Measurements from ENCODE around the gene SNAI3. TPM values are rescaled to one million over a fixed set of nuclear protein-coding genes. Genes with fewer than 3 reads are reported as not detected.
A peak's percentile ranks its signal among the peaks of the same experiment; 100 is the strongest.

Gene SNAI3
- total RNA-seq, 2 donors from 2014 or later = 0.42 to 1.2 TPM

DNA sequence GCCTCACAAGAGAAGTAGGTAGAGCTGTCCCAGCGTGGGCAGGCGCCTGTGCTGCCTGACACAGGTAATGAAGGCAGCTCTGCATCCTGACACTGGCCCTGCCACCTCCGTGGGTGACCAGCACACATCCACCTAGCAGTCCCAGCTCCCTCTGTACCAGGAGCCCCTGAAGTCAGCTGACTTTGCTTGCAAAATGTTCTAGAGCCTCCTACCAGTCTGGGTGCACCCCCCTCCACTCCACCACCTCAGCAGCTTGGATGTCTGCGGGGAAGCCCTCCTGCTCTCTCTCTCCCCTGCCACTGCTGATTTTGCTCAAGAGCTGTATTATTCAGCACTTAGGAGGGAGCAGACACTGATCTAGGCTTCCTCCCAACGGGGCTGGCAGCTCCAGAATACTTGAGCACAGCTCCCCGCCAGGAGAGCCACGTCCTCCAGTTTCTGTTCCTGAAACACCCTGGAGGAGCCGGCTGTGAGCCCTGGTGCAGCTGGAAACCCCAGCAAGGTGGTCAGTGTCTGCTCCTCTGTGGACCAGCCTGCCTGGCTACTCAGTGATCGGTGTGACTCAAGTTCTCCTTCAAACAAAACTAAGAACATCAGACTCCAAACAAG is 18.9 kb upstream of the SNAI3 start:
- H3K4me3 Mint-ChIP-seq = peak overlapping the region; percentile 86
- peak overlapping the region; percentile 85 to 91 for H3K27ac Mint-ChIP-seq
- H3K27me3 Mint-ChIP-seq = no peaks in the 10 kb centered on the region
- H3K4me1 Mint-ChIP-seq (ENCODE audit: low read depth in 2 of 2) = peaks cover 50 to 54% of the 10 kb centered on the region in 2 donors
- no peak for ATAC-seq
- no peaks in the 10 kb centered on the region for H3K36me3 Mint-ChIP-seq
- DNase-seq (ENCODE audit: low spot score) = no peak
- no peaks in the 10 kb centered on the region for H3K9me3 Mint-ChIP-seq

DNA sequence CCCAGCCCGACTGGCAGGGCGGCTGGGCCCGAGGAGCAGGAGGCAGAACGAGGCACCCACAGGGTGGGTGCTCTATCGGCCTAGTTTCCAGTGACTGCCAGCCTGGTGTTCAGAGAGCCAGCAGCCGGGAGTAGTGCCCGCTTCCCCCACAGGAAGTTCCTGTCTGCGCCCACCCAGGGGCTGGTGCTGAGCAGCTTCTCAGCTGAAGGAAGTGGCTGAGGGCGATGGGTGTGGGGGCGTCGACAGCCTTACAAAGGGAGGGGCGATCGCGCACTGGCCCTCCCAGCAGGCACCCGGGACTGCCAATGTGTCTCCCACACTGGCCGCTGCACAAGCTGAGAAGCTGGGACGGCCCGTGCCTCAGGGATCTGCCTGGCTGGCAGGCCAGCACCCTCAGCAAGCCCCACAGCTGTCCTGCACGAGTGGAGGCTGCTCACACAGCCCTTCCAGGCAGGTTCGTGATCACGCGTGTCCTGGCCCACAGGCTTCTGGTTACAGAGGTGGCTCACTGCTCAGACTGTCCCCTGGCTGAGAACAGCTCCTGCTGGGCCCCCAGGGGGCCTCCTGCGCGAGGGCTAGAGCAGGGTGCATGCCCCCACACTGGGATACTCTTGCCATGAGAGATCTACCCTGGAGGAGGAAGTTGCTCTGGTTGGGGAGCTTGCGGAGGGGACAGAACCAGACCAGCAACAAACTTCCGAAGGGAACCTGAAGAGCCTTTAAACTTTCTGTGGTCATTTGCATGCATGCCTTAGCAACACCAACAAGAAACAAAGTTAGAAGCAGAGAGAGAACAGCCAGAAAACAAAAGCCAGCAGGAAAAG is 17.4 kb upstream of the SNAI3 start:
- DNase-seq (ENCODE audit: low spot score) (peak; percentile 85), ATAC-seq (peak; percentile 37 to 41)
- Mint-ChIP-seq H3K27me3 (no peaks in the 10 kb centered on the region), H3K4me3 (peak overlapping the region; percentile 86), H3K27ac (peak overlapping the region; percentile 75 to 85), H3K4me1 (ENCODE audit: low read depth in 2 of 2) (peaks cover 57 to 61% of the 10 kb centered on the region in 2 donors), H3K36me3 (no peaks in the 10 kb centered on the region), H3K9me3 (no peaks in the 10 kb centered on the region)

DNA sequence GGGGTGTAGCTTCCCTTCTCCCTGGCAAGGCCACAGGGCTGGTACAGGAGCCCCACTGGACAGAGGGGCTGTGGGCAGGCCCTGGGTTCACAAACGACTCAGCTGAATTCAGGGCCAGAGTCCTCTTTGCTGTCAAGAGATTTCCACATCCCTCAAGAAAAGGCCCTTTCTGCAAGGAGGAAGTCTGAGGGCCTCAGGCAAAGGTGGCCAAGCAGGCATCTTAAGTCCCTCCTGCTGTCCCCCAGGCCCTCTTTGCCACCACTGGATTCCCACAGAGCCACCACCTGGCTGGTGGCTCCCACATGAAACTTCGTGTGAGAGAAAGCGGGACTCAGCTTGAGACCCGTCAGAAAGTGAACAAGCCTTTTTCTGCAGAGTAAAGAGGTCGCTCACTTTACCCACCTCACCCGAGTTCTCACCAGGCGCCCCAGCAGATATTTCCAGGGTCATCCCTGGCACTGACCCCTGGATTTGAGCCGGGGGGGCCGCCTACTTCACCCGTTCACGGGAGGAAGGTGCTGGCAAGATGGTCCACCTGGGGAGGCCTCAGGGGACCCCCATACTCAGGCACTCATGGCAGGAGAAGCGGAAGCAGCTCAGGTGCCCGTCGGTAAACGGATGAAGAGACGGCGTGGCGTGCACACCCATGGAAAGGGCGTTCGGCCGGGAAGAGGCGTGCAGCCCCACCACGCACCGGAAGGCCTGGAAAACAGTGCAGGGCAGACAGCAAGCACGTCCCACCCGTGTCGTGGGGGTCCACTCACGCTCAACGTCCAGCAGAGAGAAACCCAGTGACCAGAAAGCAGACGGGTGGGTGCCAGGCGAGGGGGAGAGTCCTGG is 16.3 kb upstream of the SNAI3 start:
- Mint-ChIP-seq H3K4me3 (peak overlapping the region; percentile 86), H3K4me1 (ENCODE audit: low read depth in 2 of 2) (peaks cover 58 to 61% of the 10 kb centered on the region in 2 donors), H3K27ac (peak overlapping the region; percentile 75 to 85), H3K27me3 (no peaks in the 10 kb centered on the region), H3K36me3 (no peaks in the 10 kb centered on the region), H3K9me3 (no peaks in the 10 kb centered on the region)
- ATAC-seq = no peak
- DNase-seq (ENCODE audit: low spot score) = no peak

- Mint-ChIP-seq H3K27ac (peak overlapping the region; percentile 75 to 85), H3K4me3 (peak overlapping the region; percentile 86), H3K27me3 (no peaks in the 10 kb centered on the region), H3K36me3 (no peaks in the 10 kb centered on the region), H3K9me3 (no peaks in the 10 kb centered on the region), H3K4me1 (ENCODE audit: low read depth in 2 of 2) (peaks cover 51 to 53% of the 10 kb centered on the region in 2 donors)
- ATAC-seq = no peak
- DNase-seq (ENCODE audit: low spot score) = no peak
Measured at GRCh38 chr16:88701581-88702370, 15.5 kb upstream of the SNAI3 start.

DNA sequence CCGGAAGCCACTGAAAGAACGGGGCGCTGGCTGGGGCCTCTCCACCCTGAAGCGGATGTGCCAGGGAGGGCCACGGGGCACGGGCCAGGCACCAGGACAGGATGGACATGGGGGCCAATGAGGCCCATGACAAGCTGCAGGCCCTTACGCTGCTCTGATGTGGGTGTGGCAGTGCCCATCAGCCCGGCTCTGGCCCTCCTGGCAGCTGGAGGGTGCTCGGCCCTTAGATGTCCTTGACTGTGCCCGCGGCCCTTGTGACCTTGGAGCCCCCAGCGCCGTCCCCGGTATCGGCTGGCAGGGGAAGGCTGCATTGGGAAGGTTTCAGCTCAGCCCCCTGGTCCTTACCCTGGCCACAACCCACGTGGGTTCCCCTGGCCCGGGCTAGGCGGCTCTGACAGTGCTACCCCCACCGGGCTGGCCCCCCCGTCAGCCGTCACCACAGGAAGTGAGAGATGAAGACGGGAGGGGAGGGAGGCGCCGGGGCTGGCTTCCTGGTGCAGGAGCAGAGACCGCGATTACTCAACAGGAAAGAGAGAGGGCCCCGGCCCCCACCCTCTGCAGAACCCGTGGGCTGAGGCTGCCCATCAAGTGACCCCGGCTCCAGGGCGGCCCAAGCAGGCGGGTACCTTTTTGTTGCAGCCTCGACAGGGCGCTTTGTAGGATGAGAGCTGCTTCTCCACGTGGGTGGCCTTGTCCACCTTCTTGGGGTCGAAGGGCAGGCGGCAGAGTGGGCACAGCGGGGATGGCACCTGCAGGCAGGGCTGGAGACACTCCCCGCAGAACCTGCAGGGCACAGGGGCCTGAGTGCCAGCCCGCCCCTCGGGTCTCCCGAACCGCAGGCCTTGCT is 14.6 kb upstream of the SNAI3 start:
- no peaks in the 10 kb centered on the region for H3K27me3 Mint-ChIP-seq
- peak overlapping the region; percentile 78 for H3K4me3 Mint-ChIP-seq

GRCh38 chr16:88700322-88700635 is 14.0 kb upstream of the SNAI3 start:
- Mint-ChIP-seq H3K36me3 (no peaks in the 10 kb centered on the region), H3K9me3 (no peaks in the 10 kb centered on the region), H3K4me3 (peak overlapping the region; percentile 78), H3K4me1 (ENCODE audit: low read depth in 2 of 2) (peaks cover 48 to 50% of the 10 kb centered on the region in 2 donors), H3K27ac (peak overlapping the region; percentile 75 to 85), H3K27me3 (no peaks in the 10 kb centered on the region)
- ATAC-seq = no peak
- DNase-seq (ENCODE audit: low spot score) = no peak

More for the DNA sequence above, 14.6 kb upstream of the SNAI3 start:
- Mint-ChIP-seq H3K9me3 (no peaks in the 10 kb centered on the region), H3K36me3 (no peaks in the 10 kb centered on the region), H3K4me1 (ENCODE audit: low read depth in 2 of 2) (peaks cover 51 to 53% of the 10 kb centered on the region in 2 donors), H3K27ac (peak overlapping the region; percentile 75 to 85)
- ATAC-seq = peak; percentile 90 to 93
- peak; percentile 99 for DNase-seq (ENCODE audit: low spot score)

- ATAC-seq (no peak), DNase-seq (ENCODE audit: low spot score) (no peak)
- H3K4me3 Mint-ChIP-seq = no peak overlapping the region
- no peaks in the 10 kb centered on the region for H3K9me3 Mint-ChIP-seq
- H3K27me3 Mint-ChIP-seq = no peaks in the 10 kb centered on the region
- H3K27ac Mint-ChIP-seq = no peak overlapping the region
- H3K4me1 Mint-ChIP-seq (ENCODE audit: low read depth in 2 of 2) = peaks cover 41 to 43% of the 10 kb centered on the region in 2 donors
- no peaks in the 10 kb centered on the region for H3K36me3 Mint-ChIP-seq
Measured at GRCh38 chr16:88699180-88699579, 12.9 kb upstream of the SNAI3 start.

DNA sequence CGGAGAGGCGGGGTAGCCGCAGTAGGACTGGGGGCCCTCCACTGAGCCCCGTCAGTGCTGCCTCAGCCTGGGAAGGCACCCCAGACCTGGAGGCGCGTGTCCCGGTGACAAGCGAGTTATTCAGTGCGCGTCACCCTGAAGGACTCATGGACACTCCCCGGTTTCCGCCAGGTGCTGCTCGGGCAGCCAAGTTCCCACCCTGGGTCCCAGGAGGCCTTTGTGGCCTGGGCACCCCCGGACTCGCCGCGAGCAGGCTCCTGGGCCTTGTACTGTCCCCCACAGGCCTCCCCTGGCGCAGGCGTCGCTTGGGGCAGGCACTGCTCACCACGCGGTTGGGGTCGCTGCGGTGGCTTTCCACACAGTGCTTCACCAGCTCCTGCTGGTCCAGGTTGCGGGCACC is 12.3 kb upstream of the SNAI3 start:
- Mint-ChIP-seq H3K4me3 (no peak overlapping the region), H3K27ac (no peak overlapping the region), H3K36me3 (no peaks in the 10 kb centered on the region), H3K27me3 (no peaks in the 10 kb centered on the region), H3K9me3 (no peaks in the 10 kb centered on the region), H3K4me1 (ENCODE audit: low read depth in 2 of 2) (peaks cover 35 to 38% of the 10 kb centered on the region in 2 donors)
- DNase-seq (ENCODE audit: low spot score) (no peak), ATAC-seq (no peak)

DNA sequence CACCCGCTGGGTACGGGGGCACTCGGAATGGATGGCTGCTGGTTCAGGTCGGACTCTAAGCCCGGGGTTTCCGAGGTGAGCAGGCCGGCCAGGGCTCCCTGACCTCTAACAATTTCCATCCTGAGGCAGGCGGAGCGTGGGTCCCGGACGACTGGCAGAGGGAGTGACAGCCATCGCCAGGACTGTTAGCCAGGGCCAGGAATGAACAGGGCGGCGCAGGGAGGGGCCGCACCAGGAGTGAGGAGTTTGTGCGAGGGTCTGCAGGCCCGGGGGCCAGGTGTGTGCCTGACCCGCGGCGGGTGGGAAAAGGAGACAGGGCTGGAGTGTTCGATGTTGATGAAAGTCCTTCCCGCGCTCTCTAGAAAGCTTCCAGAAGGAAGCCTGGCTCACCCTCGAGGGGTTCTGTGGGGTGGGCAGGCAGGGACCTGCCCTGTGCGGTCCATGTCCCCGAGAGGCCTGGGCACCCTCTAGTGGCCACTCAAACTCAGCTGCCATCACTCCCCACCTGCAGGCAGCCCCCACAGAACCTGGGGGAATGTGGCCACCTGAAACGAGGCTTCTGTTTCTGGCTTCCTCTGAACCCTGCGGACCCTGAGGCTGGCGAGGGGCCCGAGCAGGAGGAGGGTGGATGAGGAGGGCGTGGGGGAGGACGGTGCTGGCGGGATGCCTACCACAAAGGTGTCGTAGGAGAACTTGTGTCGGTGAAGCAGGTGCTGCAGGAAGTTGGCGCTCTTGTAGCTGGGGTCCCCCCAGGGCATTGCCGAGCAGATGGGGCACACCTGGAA is 11.7 kb upstream of the SNAI3 start:
- Mint-ChIP-seq H3K27me3 (no peaks in the 10 kb centered on the region), H3K36me3 (no peaks in the 10 kb centered on the region), H3K4me1 (ENCODE audit: low read depth in 2 of 2) (peaks cover 31 to 35% of the 10 kb centered on the region in 2 donors), H3K9me3 (no peaks in the 10 kb centered on the region), H3K4me3 (no peak overlapping the region), H3K27ac (peak overlapping the region; percentile 51 to 58)
- DNase-seq (ENCODE audit: low spot score) (no peak), ATAC-seq (no peak)

GRCh38 chr16:88697116-88697830 is 11.0 kb upstream of the SNAI3 start:
- DNase-seq (ENCODE audit: low spot score) (no peak), ATAC-seq (no peak)
- Mint-ChIP-seq H3K4me1 (ENCODE audit: low read depth in 2 of 2) (peaks cover 23 to 33% of the 10 kb centered on the region in 2 donors), H3K36me3 (no peaks in the 10 kb centered on the region), H3K27ac (peak overlapping the region; percentile 51 to 58), H3K27me3 (no peaks in the 10 kb centered on the region), H3K9me3 (no peaks in the 10 kb centered on the region), H3K4me3 (no peak overlapping the region)

GRCh38 chr16:88696441-88696840 is 10.1 kb upstream of the SNAI3 start:
- H3K4me3 Mint-ChIP-seq = no peak overlapping the region
- no peak for DNase-seq (ENCODE audit: low spot score)

More at GRCh38 chr16:88696441-88696840, 10.1 kb upstream of the SNAI3 start:
- no peaks in the 10 kb centered on the region for H3K36me3 Mint-ChIP-seq
- H3K27me3 Mint-ChIP-seq = no peaks in the 10 kb centered on the region
- peaks cover 18 to 30% of the 10 kb centered on the region in 2 donors for H3K4me1 Mint-ChIP-seq (ENCODE audit: low read depth in 2 of 2)
- peak overlapping the region in 1 of 2 donors; percentile 29 for H3K27ac Mint-ChIP-seq
- ATAC-seq = no peak
- no peaks in the 10 kb centered on the region for H3K9me3 Mint-ChIP-seq
